ENCODE results near the gene ZEB2. TPM values are rescaled to one million over a fixed set of nuclear protein-coding genes. Genes with fewer than 3 reads are reported as not detected.

Gene ZEB2
- total RNA-seq, 1 experiment from 2014 or later, result 1.2 TPM

GRCh38 chr2:144341538-144341937, 178.4 kb downstream of the ZEB2 start:
- no peak overlapping the region for H3K14ac ChIP-seq (ENCODE audit: insufficient read depth, low read length)
- H2BK12ac ChIP-seq (ENCODE audit: insufficient read length, low read depth, low read length), result no peak overlapping the region
- H3K27me3 ChIP-seq (ENCODE audit: insufficient read depth, low read length), result no peaks in the 10 kb centered on the region
- no peak overlapping the region for H2AFZ ChIP-seq (ENCODE audit: low read length)
- H3K27ac ChIP-seq (ENCODE audit: insufficient read length, low read depth, low read length), result no peak overlapping the region
- H3K9me3 ChIP-seq (ENCODE audit: control insufficient read depth, low read depth, low read length), result no peaks in the 10 kb centered on the region
- H3K4me1 ChIP-seq (ENCODE audit: insufficient read depth, low read length), result peaks cover 2% of the 10 kb centered on the region; the same call in 1 of the 2 replicates
- H4K20me1 ChIP-seq (ENCODE audit: control insufficient read depth, insufficient read depth, insufficient read length), result no peaks in the 10 kb centered on the region
- Mint-ChIP-seq H3K4me3 (no peak overlapping the region), H3K36me3 (ENCODE audit: insufficient read depth in 1 of 3, low read depth in 3 of 3) (no peaks in the 10 kb centered on the region; a peak in 3 of 7 replicates), H3K27ac (no peak overlapping the region), H3K27me3 (ENCODE audit: low read depth) (peaks cover 2% of the 10 kb centered on the region), H3K9me3 (no peaks in the 10 kb centered on the region; a peak in 1 of 5 replicates), H3K4me1 (peaks cover 9 to 13% of the 10 kb centered on the region in 2 experiments)
- no peak overlapping the region for H2BK15ac ChIP-seq (ENCODE audit: low read depth, low read length)
- H4K8ac ChIP-seq (replicated peaks; ENCODE audit: insufficient read length, low read depth, low read length), result no peak overlapping the region
- no peak overlapping the region for H3T11ph ChIP-seq (ENCODE audit: low read length)
- no peaks in the 10 kb centered on the region for H3K79me2 ChIP-seq (ENCODE audit: insufficient read depth, low read length)
- no peak overlapping the region for H2AK5ac ChIP-seq (ENCODE audit: insufficient read length, low read length)
- no peak overlapping the region for H2BK5ac ChIP-seq (ENCODE audit: insufficient read length, low read length)
- TF ChIP-seq CTCF (conservative IDR thresholded peaks at IDR 0.05), result no peak
- WGBS (ENCODE audit: extremely low coverage, insufficient read length, low lambda C conversion rate), result no CpG with 5 or more reads among the region's 1 CpG
- H2BK120ac ChIP-seq (ENCODE audit: low read depth, low read length, poor library complexity, severe bottlenecking), result no peak overlapping the region
- H3K18ac ChIP-seq (ENCODE audit: insufficient read length, low read depth, low read length), result no peak overlapping the region
- no peak overlapping the region for H3K56ac ChIP-seq (ENCODE audit: insufficient read length, low read depth, low read length)
- no peak overlapping the region for H3K23ac ChIP-seq (ENCODE audit: insufficient read length, low read depth, low read length)
- no peak overlapping the region for H3K4me2 ChIP-seq (ENCODE audit: insufficient read depth, insufficient read length, low read length)
- H2BK20ac ChIP-seq (ENCODE audit: low read depth, low read length, poor library complexity, severe bottlenecking), result no peak overlapping the region
- DNase-seq, result no peak
- no peak overlapping the region for H4K91ac ChIP-seq (ENCODE audit: insufficient read length, low read depth, low read length)
- no peak overlapping the region for H3K9ac ChIP-seq (ENCODE audit: extremely low read depth, insufficient read length, low read length)
- H3K23me2 ChIP-seq (ENCODE audit: insufficient read length, low read depth, low read length, poor library complexity, severe bottlenecking), result no peaks in the 10 kb centered on the region
- no peak overlapping the region for H3K4ac ChIP-seq (ENCODE audit: low read depth, low read length)
- no peak overlapping the region for H4K5ac ChIP-seq (ENCODE audit: insufficient read length, low read depth, low read length)
- H3K79me1 ChIP-seq (ENCODE audit: insufficient read depth, low read depth, low read length, poor library complexity, severe bottlenecking), result no peaks in the 10 kb centered on the region

Data from H9 (cell line).